Measurements from ENCODE around the gene GDF15.

- no peak for TF ChIP-seq EP300 (IDR thresholded peaks at IDR 0.05)
- TF ChIP-seq POLR2AphosphoS5 (IDR thresholded peaks at IDR 0.05): no peak
- no peak for TF ChIP-seq CTCF (IDR thresholded peaks at IDR 0.05)
Observed at GRCh38 chr19:18373407-18373891, 12.5 kb upstream of the GDF15 start.
